ENCODE measurements around the gene PRKN.
A peak's percentile ranks its signal among the peaks of the same experiment; 100 is the strongest.

Gene PRKN

DNA sequence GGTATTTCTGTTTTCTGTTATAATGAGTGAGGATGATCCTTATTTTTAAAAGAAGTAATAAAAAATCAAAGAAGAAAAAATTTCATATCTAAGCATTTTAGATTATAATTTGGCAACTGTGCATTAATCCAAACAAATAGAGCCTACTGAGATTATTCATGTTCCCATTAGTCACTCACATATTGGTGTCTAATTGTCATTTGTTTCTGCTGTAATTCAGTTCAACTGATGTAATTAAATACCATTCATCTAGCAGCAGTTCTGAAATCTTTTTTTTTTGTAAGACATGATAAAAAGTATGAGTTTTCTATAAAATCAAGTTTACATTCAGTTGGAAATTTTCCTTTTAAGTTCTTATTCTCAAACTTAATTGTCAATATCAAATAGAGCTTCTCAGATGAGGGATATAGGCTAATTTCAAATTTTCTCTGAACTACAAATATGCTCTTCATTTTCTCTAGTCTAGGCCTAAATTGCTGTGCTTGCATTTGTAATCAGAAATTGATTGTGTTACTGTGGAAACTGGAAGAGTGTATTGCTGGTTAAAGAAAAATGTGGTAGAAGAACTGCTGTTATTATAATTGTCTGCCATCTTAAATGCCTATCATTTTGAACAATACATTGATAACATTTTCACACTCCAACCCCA, 23.8 kb upstream of the PRKN start:
- TF ChIP-seq, protein P1, sequence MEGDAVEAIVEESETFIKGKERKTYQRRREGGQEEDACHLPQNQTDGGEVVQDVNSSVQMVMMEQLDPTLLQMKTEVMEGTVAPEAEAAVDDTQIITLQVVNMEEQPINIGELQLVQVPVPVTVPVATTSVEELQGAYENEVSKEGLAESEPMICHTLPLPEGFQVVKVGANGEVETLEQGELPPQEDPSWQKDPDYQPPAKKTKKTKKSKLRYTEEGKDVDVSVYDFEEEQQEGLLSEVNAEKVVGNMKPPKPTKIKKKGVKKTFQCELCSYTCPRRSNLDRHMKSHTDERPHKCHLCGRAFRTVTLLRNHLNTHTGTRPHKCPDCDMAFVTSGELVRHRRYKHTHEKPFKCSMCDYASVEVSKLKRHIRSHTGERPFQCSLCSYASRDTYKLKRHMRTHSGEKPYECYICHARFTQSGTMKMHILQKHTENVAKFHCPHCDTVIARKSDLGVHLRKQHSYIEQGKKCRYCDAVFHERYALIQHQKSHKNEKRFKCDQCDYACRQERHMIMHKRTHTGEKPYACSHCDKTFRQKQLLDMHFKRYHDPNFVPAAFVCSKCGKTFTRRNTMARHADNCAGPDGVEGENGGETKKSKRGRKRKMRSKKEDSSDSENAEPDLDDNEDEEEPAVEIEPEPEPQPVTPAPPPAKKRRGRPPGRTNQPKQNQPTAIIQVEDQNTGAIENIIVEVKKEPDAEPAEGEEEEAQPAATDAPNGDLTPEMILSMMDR (IDR thresholded peaks at IDR 0.05): no peak
- no peak for TF ChIP-seq ZFX (IDR thresholded peaks at IDR 0.05; ENCODE audit: borderline replicate concordance)
- peak overlapping the region; percentile 37 for H3K27ac ChIP-seq

DNA sequence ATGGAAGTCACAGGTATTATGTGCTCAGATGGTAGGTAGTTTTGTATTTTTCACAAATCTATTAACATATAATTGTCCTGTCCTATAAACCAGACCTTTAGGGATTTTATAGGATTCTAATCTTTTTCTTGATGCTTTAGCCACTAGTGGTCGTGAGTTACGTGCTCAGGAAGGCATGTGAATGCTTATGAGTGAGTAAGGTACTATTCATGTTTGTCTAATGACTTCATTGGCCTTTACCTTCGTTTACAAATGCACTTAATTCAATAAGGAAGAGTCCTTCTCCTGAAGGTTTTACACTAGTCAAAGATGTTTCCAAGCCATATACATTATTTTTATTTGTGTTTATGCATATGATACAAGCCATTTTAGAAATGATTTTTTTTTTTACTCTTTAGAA, 23.2 kb upstream of the PRKN start:
- H3K27ac ChIP-seq: peak overlapping the region; percentile 37
- no peak for TF ChIP-seq ZFX (IDR thresholded peaks at IDR 0.05; ENCODE audit: borderline replicate concordance)
- TF ChIP-seq, protein P1 (IDR thresholded peaks at IDR 0.05): no peak

DNA sequence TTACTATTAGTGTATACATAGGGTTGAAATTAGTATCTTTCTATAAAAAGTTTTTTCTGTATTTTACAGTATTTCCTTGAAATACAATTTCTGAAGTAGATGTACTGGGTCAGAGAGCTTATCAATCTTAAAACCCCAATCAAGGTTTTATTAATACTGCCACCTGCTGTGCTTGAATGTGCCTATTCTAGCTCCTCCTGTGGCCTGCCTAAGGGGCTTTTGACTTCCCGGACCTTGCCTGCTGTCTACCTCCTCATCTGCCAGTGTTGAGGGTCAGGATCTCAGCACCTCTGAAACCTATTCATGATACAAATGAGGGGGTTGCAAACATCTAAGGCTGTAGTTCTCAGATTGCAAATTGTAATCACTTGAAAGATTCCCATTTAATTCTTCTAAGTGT, 9.4 kb upstream of the PRKN start:
- TF ChIP-seq, protein P1 (IDR thresholded peaks at IDR 0.05): peak; percentile 16
- TF ChIP-seq ZFX (IDR thresholded peaks at IDR 0.05; ENCODE audit: borderline replicate concordance): no peak
- no peak overlapping the region for H3K27ac ChIP-seq

DNA sequence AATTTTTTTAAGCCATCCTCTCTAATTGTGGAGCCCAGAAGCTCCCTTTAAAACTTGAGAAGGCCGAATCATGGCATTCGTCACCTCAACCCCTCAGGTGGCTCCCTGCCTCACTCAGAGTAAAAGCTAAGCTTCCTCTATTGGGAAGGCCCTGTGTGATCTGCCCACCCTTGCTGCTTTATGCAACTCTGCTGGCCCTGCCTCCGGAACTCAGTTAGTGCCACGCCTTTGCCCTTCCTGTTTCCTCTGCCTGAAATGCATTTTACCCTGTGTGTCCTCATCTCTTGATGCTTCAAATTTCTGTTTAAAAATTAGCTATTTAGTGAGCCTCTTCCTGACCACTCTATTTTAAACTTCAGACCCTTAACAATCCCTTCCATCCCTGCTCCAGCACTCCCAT, 5.9 kb upstream of the PRKN start:
- H3K27ac ChIP-seq: no peak overlapping the region
- no peak for TF ChIP-seq ZFX (IDR thresholded peaks at IDR 0.05; ENCODE audit: borderline replicate concordance)
- TF ChIP-seq, protein P1 (IDR thresholded peaks at IDR 0.05): no peak

DNA sequence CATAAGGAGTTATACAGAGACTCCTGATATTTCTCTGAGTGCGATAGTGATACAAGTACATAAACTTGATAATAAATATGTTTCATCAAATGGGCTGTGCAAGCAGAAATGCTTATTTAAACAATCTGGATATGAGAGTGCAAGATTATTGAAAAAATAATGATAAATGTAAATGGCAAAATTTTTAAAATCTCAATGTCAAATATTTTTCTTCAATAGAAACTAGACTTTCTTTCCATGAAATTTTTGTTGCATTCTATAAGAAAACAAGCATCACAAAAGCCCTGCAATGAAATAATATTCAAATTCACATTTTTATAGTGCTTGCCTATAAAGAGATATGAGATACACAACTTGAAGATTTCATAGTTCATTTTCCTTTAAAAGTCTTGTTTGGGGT, 2.9 kb upstream of the PRKN start:
- TF ChIP-seq ZFX (IDR thresholded peaks at IDR 0.05; ENCODE audit: borderline replicate concordance): no peak
- TF ChIP-seq, protein P1 (IDR thresholded peaks at IDR 0.05): no peak

DNA sequence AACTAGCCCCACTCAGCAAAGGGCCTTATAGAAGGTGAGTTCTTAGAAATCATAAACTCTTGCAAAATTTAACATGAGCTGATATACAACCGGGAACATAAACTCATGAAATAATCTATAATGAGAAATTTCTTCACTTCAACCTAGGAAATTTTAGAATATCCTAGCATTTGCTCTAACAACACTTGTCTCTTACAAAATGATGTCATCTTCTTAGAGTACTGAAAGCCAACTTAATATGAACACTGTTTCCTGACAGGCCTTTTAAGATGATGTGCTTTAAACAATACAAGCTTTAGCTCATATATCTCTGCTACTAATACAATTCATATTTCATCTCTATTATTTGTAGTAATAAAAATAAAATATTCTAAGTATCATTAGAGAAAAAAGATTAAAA, 1.1 kb upstream of the PRKN start:
- TF ChIP-seq, protein P1 (IDR thresholded peaks at IDR 0.05): no peak
- no peak for TF ChIP-seq ZFX (IDR thresholded peaks at IDR 0.05; ENCODE audit: borderline replicate concordance)
- no peak overlapping the region for H3K27ac ChIP-seq

More for the DNA sequence above, 2.9 kb upstream of the PRKN start:
- H3K27ac ChIP-seq: no peak overlapping the region

DNA sequence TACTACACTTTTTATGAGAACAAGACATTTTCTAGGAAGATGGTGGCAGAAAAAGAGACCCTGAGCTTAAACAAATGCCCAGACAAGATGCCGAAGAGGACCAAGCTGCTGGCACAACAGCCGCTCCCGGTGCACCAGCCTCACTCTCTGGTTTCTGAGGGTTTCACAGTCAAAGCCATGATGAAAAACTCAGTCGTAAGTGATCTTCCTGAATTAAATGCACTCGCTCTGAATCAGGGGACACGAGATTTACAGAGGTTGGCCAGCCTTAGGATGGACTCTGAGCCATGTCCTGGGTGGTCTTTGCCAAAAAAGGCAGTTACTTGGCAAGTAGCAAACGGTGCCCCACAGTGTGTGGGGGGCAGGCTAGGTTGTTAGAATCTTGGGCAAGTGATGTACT, 631 bp upstream of the PRKN start:
- H3K27ac ChIP-seq: no peak overlapping the region
- no peak for TF ChIP-seq ZFX (IDR thresholded peaks at IDR 0.05; ENCODE audit: borderline replicate concordance)
- TF ChIP-seq, protein P1 (IDR thresholded peaks at IDR 0.05): no peak

Measured in 22Rv1 (cell line).